ENCODE results near the gene TAS2R19.

Gene TAS2R19

GRCh38 chr12:11026118-11026517 lies 3.7 kb upstream of the TAS2R19 start:
- no peak for TF ChIP-seq GATA1 (IDR thresholded peaks at IDR 0.05; ENCODE audit: low read depth, low read length)
- TF ChIP-seq POLR2A (IDR thresholded peaks at IDR 0.05; ENCODE audit: low read length), result no peak
- DNase-seq, result no peak

DNA sequence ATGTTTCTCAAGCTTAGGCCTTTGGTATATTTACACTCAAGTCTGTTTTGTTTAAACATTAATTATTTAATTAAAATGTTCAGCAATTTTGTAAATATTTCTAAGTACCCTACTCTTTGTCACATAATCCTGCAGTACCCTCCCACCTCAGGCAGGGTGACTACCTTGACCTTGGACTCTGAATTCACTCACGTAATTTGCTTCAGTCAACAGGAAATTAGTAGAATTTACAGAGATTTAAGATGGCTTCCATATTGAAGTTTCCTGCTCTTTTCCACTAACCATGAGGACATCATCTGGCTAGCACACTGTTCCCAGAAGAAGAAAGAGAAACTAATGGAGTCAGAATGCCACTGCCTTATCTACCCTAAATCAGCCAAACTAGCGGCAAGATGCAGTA lies 967 bp upstream of the TAS2R19 start:
- no peak for DNase-seq
- no peak for TF ChIP-seq GATA1 (IDR thresholded peaks at IDR 0.05; ENCODE audit: low read depth, low read length)
- TF ChIP-seq POLR2A (IDR thresholded peaks at IDR 0.05; ENCODE audit: low read length), result no peak

DNA sequence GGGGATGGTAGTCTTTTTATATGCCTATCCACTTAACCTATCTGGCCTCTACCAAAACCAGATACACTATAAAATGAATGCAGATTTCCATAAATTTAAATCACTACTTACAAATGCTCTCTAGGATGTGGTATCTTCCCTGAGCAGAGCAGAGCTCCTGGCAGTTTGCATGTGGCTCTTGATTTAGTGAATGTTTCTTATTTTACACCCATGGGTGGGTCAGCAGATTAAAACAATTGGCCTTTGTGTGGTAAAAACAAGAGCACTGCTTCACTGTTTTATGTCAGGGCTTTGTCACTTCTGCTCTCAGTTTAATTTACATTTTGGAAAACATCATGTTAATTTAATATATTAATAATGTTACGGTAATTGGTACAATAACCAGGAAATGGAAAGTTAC lies 5.5 kb downstream of the TAS2R19 start:
- TF ChIP-seq POLR2A (IDR thresholded peaks at IDR 0.05; ENCODE audit: low read length) (no peak), GATA1 (IDR thresholded peaks at IDR 0.05; ENCODE audit: low read depth, low read length) (no peak)
- no peak for DNase-seq

GRCh38 chr12:11015775-11016430 lies 6.5 kb downstream of the TAS2R19 start:
- no peak for DNase-seq
- TF ChIP-seq GATA1 (IDR thresholded peaks at IDR 0.05; ENCODE audit: low read depth, low read length) (no peak), POLR2A (IDR thresholded peaks at IDR 0.05; ENCODE audit: low read length) (no peak)

- no peak for TF ChIP-seq GATA1 (IDR thresholded peaks at IDR 0.05; ENCODE audit: low read depth, low read length)
- TF ChIP-seq POLR2A (IDR thresholded peaks at IDR 0.05; ENCODE audit: low read length), result no peak
- DNase-seq, result no peak
Observed at GRCh38 chr12:11014234-11014633, 8.2 kb downstream of the TAS2R19 start.

- TF ChIP-seq GATA1 (IDR thresholded peaks at IDR 0.05; ENCODE audit: low read depth, low read length), result no peak
- no peak for TF ChIP-seq POLR2A (IDR thresholded peaks at IDR 0.05; ENCODE audit: low read length)
- DNase-seq, result no peak
Observed at GRCh38 chr12:11007608-11008007, 14.8 kb downstream of the TAS2R19 start.

DNA sequence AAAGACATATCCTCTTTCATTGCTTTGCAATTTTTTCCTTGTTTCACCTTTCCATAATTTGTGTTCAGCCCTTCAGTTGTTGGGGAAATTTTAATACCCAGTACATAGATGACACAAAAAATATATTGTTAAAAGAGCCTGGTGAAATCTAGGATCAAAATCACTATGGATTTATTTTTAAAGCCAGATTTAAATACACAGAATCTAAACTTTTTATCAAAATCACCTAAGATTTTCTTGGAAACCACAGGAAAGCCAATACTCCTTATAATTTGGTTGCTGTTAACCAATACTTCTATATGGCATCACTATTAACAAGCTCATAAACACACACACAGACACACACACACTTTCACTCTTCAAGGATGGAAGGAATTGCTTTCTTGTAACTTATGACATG lies 24.2 kb downstream of the TAS2R19 start, which contains the start of gene TAS2R20:
Gene TAS2R20 (minus strand): TSS at position 101 of the 400 bp plus-strand sequence. CDS start 429 bp downstream, outside the sequence.
- no peak for TF ChIP-seq POLR2A (IDR thresholded peaks at IDR 0.05; ENCODE audit: low read length)
- TF ChIP-seq GATA1 (IDR thresholded peaks at IDR 0.05; ENCODE audit: low read depth, low read length), result no peak
- DNase-seq, result no peak

- no peak for TF ChIP-seq POLR2A (IDR thresholded peaks at IDR 0.05; ENCODE audit: low read length)
- TF ChIP-seq GATA1 (IDR thresholded peaks at IDR 0.05; ENCODE audit: low read depth, low read length), result no peak
- DNase-seq, result no peak
Observed at GRCh38 chr12:10994307-10994706, 28.1 kb downstream of the TAS2R19 start.

- DNase-seq, result no peak
Observed at GRCh38 chr12:10989107-10989506, 33.3 kb downstream of the TAS2R19 start.

GRCh38 chr12:10986812-10987211 lies 35.6 kb downstream of the TAS2R19 start, which contains the start of gene TAS2R50:
TSS of gene TAS2R50 (minus strand) at chr12:10986912. CDS start at chr12:10986860, 52 bp downstream.
- no peak for TF ChIP-seq GATA1 (IDR thresholded peaks at IDR 0.05; ENCODE audit: low read depth, low read length)
- TF ChIP-seq POLR2A (IDR thresholded peaks at IDR 0.05; ENCODE audit: low read length), result no peak
- no peak for DNase-seq

More at GRCh38 chr12:10989107-10989506, 33.3 kb downstream of the TAS2R19 start:
- TF ChIP-seq GATA1 (IDR thresholded peaks at IDR 0.05; ENCODE audit: low read depth, low read length) (no peak), POLR2A (IDR thresholded peaks at IDR 0.05; ENCODE audit: low read length) (no peak)

DNA sequence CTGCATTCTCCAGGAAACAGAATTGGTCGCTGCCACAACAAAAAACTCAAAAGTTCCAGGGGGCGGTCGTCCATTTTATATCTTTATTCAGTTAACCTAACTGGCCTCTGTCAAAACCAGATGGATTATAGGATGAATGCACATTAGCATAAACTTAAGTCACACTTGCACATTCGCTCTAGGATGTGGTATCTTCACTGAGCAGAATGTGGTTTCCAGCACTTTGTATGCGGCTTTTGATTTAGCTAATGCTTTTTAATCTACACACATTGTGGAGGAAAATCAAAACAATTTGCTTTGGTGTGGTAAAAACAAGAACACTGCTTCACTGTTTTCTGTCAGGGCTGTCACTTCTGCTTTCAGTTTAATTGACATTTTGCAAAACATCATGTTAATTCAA lies 40.2 kb downstream of the TAS2R19 start:
- DNase-seq, result no peak
- TF ChIP-seq GATA1 (IDR thresholded peaks at IDR 0.05; ENCODE audit: low read depth, low read length) (no peak), POLR2A (IDR thresholded peaks at IDR 0.05; ENCODE audit: low read length) (no peak)

GRCh38 chr12:10974965-10975364 lies 47.5 kb downstream of the TAS2R19 start:
- DNase-seq, result no peak
- TF ChIP-seq GATA1 (IDR thresholded peaks at IDR 0.05; ENCODE audit: low read depth, low read length), result no peak
- no peak for TF ChIP-seq POLR2A (IDR thresholded peaks at IDR 0.05; ENCODE audit: low read length)

Data from erythroblast (primary cell).